Tibial artery (tissue), 4 donors: ENCODE results near the gene AFF3.

ENCODE experiments used
- DNase-seq, 2 donors: peaks; one replicate each; pipeline ENCODE4 v3.0.0-alpha.2; 2019
- H3K27ac ChIP-seq, 2 donors: fragments of 200-600 bp; sonication (generic) in 1 of 2; 1 replicate in 1 of 2; 2 replicates in 1 of 2; pipeline ENCODE4 v1.5.1; 2018 to 2019; ENCODE audit warnings: mild to moderate bottlenecking in 1 of 2
- H3K27me3 ChIP-seq, 2 donors: fragments of 200-600 bp; sonication (generic) in 1 of 2; one replicate each; pipeline versions ENCODE4 v1.5.1 to v1.6.0; 2016 to 2019
- H3K36me3 ChIP-seq, 3 donors: fragments of 200-600 bp; sonication (generic) in 2 of 3; one replicate each; pipeline ENCODE4 v1.5.1; 2016 to 2019; ENCODE audit warnings: mild to moderate bottlenecking in 2 of 3
- H3K4me1 ChIP-seq, 4 donors: fragments of 200-600 bp; sonication (generic) in 2 of 4; 1 replicate in 3 of 4; 2 replicates in 1 of 4; pipeline ENCODE4 v1.5.1; 2016 to 2019
- H3K4me3 ChIP-seq, 2 donors: fragments of 200-600 bp; sonication (generic) in 1 of 2; 1 replicate in 1 of 2; 2 replicates in 1 of 2; pipeline ENCODE4 v1.5.1; 2018 to 2019; ENCODE audit warnings: mild to moderate bottlenecking in 2 of 2
- H3K9me3 ChIP-seq, 3 donors: fragments of 200-600 bp; sonication (generic) in 1 of 3; one replicate each; pipeline ENCODE4 v1.5.1; 2016 to 2019
- intact Hi-C: fragments of 100-400 bp; cut with DNase I; formaldehyde crosslinking; loops from one replicate; pipeline ENCODE4 v1.15.0; 2023; ENCODE audit warnings: low total_unique reads
- TF ChIP-seq, protein P1 (sequence below), 2 experiments: fragments of 200-600 bp in 1 of 2; fragments of 450-650 bp in 1 of 2; IDR thresholded peaks; one replicate each; pipeline ENCODE4 v1.5.1; 2017 to 2019; ENCODE audit warnings: antibody characterized with exemption in 2 of 2, mild to moderate bottlenecking in 1 of 2, moderate library complexity in 1 of 2

The AFF3 gene

GRCh38 chr2:99886418-99886817 lies 256.0 kb downstream of the AFF3 start:
- TF ChIP-seq, protein P1, sequence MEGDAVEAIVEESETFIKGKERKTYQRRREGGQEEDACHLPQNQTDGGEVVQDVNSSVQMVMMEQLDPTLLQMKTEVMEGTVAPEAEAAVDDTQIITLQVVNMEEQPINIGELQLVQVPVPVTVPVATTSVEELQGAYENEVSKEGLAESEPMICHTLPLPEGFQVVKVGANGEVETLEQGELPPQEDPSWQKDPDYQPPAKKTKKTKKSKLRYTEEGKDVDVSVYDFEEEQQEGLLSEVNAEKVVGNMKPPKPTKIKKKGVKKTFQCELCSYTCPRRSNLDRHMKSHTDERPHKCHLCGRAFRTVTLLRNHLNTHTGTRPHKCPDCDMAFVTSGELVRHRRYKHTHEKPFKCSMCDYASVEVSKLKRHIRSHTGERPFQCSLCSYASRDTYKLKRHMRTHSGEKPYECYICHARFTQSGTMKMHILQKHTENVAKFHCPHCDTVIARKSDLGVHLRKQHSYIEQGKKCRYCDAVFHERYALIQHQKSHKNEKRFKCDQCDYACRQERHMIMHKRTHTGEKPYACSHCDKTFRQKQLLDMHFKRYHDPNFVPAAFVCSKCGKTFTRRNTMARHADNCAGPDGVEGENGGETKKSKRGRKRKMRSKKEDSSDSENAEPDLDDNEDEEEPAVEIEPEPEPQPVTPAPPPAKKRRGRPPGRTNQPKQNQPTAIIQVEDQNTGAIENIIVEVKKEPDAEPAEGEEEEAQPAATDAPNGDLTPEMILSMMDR (IDR thresholded peaks at IDR 0.05): no peak
- DNase-seq: no peak
- Histone ChIP-seq H3K27me3 (no peaks in the 10 kb centered on the region), H3K4me3 (no peak overlapping the region), H3K36me3 (no peaks in the 10 kb centered on the region), H3K27ac (no peak overlapping the region), H3K4me1 (peaks cover 0 to 24% (median 15%) of the 10 kb centered on the region in 4 donors), H3K9me3 (no peaks in the 10 kb centered on the region)
- intact Hi-C loops: no loop called here

- Histone ChIP-seq H3K36me3 (no peaks in the 10 kb centered on the region), H3K4me3 (no peak overlapping the region), H3K9me3 (no peaks in the 10 kb centered on the region), H3K4me1 (peaks cover 0 to 51% (median 20%) of the 10 kb centered on the region in 4 donors), H3K27ac (peak overlapping the region in 1 of 2 donors; percentile 26), H3K27me3 (no peaks in the 10 kb centered on the region)
- TF ChIP-seq, protein P1 (IDR thresholded peaks at IDR 0.05): no peak
- no peak for DNase-seq
- intact Hi-C loops: no loop called here
Observed at GRCh38 chr2:99883358-99883757, 259.0 kb downstream of the AFF3 start.

GRCh38 chr2:99881901-99882591 lies 260.3 kb downstream of the AFF3 start:
- H3K27ac ChIP-seq: peak overlapping the region in 1 of 2 donors; percentile 17
- intact Hi-C loops: no loop called here
- peaks cover 0 to 51% (median 20%) of the 10 kb centered on the region in 4 donors for H3K4me1 ChIP-seq
- no peaks in the 10 kb centered on the region for H3K9me3 ChIP-seq
- H3K4me3 ChIP-seq: no peak overlapping the region
- no peak for DNase-seq
- H3K36me3 ChIP-seq: no peaks in the 10 kb centered on the region
- no peaks in the 10 kb centered on the region for H3K27me3 ChIP-seq
- TF ChIP-seq, protein P1 (IDR thresholded peaks at IDR 0.05): no peak

DNA sequence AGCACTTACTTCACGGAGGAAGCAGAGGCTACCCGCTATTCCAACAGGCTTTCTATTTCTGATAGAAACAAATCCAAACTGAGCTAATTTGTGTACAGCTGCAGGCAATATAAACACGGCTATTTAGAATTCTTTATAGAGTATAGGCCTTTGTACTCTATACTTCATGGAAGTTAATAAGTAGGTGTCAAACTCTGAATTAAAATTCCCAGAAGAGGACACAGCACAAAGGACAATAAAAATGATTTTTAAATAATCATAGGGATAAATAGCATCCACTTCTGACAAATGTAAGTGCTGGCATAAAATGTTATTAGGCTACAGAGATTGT lies 261.5 kb downstream of the AFF3 start:
- no peaks in the 10 kb centered on the region for H3K36me3 ChIP-seq
- no peak overlapping the region for H3K27ac ChIP-seq
- DNase-seq: no peak
- TF ChIP-seq, protein P1 (IDR thresholded peaks at IDR 0.05): no peak
- peaks cover 0 to 51% (median 20%) of the 10 kb centered on the region in 4 donors for H3K4me1 ChIP-seq
- no peak overlapping the region for H3K4me3 ChIP-seq
- intact Hi-C loops: no loop called here
- no peaks in the 10 kb centered on the region for H3K27me3 ChIP-seq
- no peaks in the 10 kb centered on the region for H3K9me3 ChIP-seq

DNA sequence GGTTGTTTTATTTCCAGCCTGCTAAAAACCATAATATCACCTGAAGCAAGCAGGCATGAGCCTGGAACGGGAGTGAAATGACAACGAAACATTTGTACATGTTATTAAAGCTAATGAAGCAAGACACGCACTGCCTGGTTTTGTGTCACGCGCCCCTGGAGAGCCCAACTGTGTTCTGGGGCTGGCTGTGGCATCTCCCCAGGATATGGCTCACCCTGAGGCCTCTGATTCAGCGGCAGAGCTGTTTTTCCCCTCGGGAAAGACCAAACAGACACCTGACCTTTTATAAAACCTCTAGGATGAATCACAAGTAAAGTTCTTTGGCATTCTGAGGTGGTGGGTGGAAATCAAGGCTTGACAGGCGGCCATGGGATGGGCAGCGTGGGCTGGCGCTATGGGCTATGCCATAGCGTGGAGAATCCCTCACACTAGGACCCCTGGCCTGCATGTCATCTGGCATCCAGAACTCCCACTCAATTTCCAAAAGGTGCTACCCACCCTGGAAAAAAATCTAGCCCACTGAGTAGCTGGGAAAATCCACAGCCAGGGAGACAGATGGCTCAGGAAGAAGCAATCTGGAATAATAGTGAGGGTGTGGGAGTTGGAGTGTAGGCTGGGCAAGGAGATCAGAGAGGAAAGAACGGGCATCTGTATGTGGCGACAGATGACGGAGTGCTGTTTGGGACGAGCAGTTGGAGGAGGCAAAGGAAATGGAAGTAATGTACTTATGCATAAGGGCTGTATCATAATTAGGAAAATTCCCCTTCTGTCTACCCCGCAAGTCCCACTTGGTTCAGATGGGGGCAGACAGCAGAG lies 262.0 kb downstream of the AFF3 start:
- H3K4me1 ChIP-seq: peaks cover 0 to 51% (median 20%) of the 10 kb centered on the region in 4 donors
- peak overlapping the region in 1 of 2 donors; percentile 13 for H3K27ac ChIP-seq
- no peaks in the 10 kb centered on the region for H3K27me3 ChIP-seq
- intact Hi-C loops: no loop called here
- H3K4me3 ChIP-seq: no peak overlapping the region
- no peaks in the 10 kb centered on the region for H3K9me3 ChIP-seq
- DNase-seq: no peak
- H3K36me3 ChIP-seq: no peaks in the 10 kb centered on the region
- TF ChIP-seq, protein P1 (IDR thresholded peaks at IDR 0.05): no peak
